ENCODE data around the gene CFAP53. TPM values are rescaled to one million over a fixed set of nuclear protein-coding genes. Genes with fewer than 3 reads are reported as not detected.

CFAP53 gene
- polyA plus RNA-seq, 1 of the 3 experiments (the other 2 are of a cell fraction), result 1.6 TPM

DNA sequence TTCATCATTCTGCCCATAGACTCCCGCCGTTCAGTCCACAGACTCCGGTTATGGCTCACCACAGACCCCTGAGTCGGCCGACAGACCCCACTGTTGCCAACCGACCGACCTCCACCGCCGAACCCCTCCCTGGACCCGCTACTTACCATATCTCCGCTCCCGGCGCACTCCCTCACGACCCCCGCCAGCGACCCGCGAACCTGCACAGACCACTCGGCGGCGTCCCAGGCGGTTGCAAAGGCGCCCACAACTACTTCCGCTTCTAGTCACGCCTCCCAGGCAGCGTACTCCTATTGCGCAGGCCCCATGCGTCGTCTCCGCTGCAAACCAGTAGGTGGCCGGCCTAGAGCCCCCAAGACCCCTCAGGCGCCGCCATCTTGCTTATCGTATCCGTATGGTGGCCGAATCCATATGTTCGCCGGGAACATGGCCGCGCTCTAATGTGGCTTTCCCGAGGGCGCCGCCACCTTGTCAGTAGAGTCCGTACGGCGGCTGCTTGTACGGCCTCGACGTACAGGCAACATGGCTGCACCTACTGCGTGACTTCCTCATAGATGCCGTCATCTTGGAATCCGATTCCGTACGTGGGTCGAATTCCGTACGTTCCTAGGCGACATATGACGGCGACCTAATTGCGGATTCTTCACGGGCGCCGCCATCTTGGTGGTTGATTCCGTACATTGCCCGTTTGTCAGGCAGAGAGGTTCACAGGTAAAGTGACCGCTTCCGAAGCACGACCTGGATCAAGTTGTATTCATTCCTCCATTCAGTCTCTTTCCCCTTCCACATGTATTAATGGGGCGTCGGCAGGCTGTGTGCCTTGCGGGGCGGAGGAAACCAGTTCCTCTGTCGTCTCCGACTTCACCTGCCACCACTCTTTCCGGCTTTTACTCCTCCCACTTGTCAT is 21.4 kb upstream of the CFAP53 start, which contains the start of gene CXXC1 (continued):
- TF ChIP-seq, protein P1, sequence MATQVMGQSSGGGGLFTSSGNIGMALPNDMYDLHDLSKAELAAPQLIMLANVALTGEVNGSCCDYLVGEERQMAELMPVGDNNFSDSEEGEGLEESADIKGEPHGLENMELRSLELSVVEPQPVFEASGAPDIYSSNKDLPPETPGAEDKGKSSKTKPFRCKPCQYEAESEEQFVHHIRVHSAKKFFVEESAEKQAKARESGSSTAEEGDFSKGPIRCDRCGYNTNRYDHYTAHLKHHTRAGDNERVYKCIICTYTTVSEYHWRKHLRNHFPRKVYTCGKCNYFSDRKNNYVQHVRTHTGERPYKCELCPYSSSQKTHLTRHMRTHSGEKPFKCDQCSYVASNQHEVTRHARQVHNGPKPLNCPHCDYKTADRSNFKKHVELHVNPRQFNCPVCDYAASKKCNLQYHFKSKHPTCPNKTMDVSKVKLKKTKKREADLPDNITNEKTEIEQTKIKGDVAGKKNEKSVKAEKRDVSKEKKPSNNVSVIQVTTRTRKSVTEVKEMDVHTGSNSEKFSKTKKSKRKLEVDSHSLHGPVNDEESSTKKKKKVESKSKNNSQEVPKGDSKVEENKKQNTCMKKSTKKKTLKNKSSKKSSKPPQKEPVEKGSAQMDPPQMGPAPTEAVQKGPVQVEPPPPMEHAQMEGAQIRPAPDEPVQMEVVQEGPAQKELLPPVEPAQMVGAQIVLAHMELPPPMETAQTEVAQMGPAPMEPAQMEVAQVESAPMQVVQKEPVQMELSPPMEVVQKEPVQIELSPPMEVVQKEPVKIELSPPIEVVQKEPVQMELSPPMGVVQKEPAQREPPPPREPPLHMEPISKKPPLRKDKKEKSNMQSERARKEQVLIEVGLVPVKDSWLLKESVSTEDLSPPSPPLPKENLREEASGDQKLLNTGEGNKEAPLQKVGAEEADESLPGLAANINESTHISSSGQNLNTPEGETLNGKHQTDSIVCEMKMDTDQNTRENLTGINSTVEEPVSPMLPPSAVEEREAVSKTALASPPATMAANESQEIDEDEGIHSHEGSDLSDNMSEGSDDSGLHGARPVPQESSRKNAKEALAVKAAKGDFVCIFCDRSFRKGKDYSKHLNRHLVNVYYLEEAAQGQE (IDR thresholded peaks at IDR 0.05; ENCODE audit: low read depth, low read length), result no peak
- TF ChIP-seq RCOR1 (IDR thresholded peaks at IDR 0.05; ENCODE audit: low read length) (no peak), POLR2AphosphoS5 (IDR thresholded peaks at IDR 0.05; ENCODE audit: low read depth, low read length) (peak; percentile 68; the same call in 1 of the 2 replicates), SMC3 (IDR thresholded peaks at IDR 0.05; ENCODE audit: low read depth, low read length) (peak; percentile 22; the same call in 1 of the 2 replicates), CHD2 (IDR thresholded peaks at IDR 0.05; ENCODE audit: low read length, partially characterized antibody) (peak; percentile 88), YY1 (IDR thresholded peaks at IDR 0.05; ENCODE audit: low read depth) (peak; percentile 100), SIN3A (IDR thresholded peaks at IDR 0.05; ENCODE audit: borderline replicate concordance, low read depth, low read length) (0 out of 2 replicates have a peak, but pooled peaks have one; percentile 38), GABPA (IDR thresholded peaks at IDR 0.05; ENCODE audit: low read depth) (peak; percentile 80), FOXJ3 (CRISPR knock-in tag; IDR thresholded peaks at IDR 0.05) (no peak)
- TF ChIP-seq, protein P2, sequence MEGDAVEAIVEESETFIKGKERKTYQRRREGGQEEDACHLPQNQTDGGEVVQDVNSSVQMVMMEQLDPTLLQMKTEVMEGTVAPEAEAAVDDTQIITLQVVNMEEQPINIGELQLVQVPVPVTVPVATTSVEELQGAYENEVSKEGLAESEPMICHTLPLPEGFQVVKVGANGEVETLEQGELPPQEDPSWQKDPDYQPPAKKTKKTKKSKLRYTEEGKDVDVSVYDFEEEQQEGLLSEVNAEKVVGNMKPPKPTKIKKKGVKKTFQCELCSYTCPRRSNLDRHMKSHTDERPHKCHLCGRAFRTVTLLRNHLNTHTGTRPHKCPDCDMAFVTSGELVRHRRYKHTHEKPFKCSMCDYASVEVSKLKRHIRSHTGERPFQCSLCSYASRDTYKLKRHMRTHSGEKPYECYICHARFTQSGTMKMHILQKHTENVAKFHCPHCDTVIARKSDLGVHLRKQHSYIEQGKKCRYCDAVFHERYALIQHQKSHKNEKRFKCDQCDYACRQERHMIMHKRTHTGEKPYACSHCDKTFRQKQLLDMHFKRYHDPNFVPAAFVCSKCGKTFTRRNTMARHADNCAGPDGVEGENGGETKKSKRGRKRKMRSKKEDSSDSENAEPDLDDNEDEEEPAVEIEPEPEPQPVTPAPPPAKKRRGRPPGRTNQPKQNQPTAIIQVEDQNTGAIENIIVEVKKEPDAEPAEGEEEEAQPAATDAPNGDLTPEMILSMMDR (IDR thresholded peaks at IDR 0.05), result peak; percentile 47

DNA sequence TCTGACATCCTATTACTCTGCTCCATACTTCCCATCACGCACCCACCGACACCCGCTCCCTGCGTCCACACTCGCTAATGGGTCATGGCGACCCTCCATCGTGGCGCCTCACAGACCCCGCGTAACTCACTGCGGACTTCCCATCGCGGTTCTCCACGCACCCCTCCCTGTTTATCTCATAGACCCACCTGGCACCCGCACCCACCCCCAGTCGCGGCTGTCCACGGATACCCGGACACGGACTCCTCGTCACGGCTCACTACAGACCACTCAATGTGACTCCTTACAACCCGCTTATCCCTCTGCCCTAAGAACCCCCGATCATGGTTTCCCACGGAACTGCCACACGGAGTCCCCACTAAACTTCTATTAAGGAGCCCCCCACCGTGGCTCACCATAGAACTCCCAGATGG is 20.7 kb upstream of the CFAP53 start:
- Histone ChIP-seq H3F3A (replicated peaks; ENCODE audit: insufficient read depth) (no peaks in the 10 kb centered on the region), H3K4me1 (ENCODE audit: control insufficient read depth in 1 of 2, insufficient read depth in 2 of 2, low read depth in 1 of 2, low read length in 1 of 2) (peaks cover 0 to 15% of the 10 kb centered on the region in 2 experiments; a peak in 1 of 4 replicates), H3K36me3 (replicated peaks in 1 of 2; ENCODE audit: control insufficient read depth in 1 of 2, insufficient read depth in 2 of 2, low read length in 1 of 2) (peaks cover 9 to 40% of the 10 kb centered on the region in 2 experiments), H3K27me3 (ENCODE audit: insufficient read depth) (no peaks in the 10 kb centered on the region), H3K4me3 (ENCODE audit: low read depth in 2 of 2, low read length in 1 of 2) (peak overlapping the region; percentile 95 to 97), H3K79me2 (ENCODE audit: insufficient read depth) (peaks cover 18% of the 10 kb centered on the region; the same call in 1 of the 2 replicates), H3K9ac (peak overlapping the region; percentile 69), H3K27ac (ENCODE audit: low read depth in 2 of 2, low read length in 1 of 2) (peak overlapping the region; percentile 18 to 57; a peak in 2 of 4 replicates), H2AFZ (ENCODE audit: low read depth) (peak overlapping the region; percentile 63), H4K20me1 (ENCODE audit: insufficient read depth) (no peaks in the 10 kb centered on the region), H3K4me2 (peak overlapping the region; percentile 87), H3K9me3 (no peaks in the 10 kb centered on the region), H3K9me2 (no peaks in the 10 kb centered on the region)
- TF ChIP-seq, protein P2 (IDR thresholded peaks at IDR 0.05), result no peak
- TF ChIP-seq TEAD4 (IDR thresholded peaks at IDR 0.05; ENCODE audit: borderline replicate concordance, insufficient read depth), result no peak
- under 1% methylated on average over 27 of the region's 27 CpGs for WGBS (ENCODE audit: low lambda C conversion rate)
- ChIA-PET POLR2A (no interaction called here), CTCF (no interaction called here)
- no peak for DNase-seq
